ENCODE data around the gene RFESD. TPM values are rescaled to one million over a fixed set of nuclear protein-coding genes. Genes with fewer than 3 reads are reported as not detected.
"Not testable (repeated sequence)": the region's sequence is repeated elsewhere in the genome, so short reads cannot be mapped to it uniquely, and the experiment has no call there.

The RFESD gene
- total RNA-seq, 2 donors from 2014 or later, result 7.8 to 8.9 TPM

DNA sequence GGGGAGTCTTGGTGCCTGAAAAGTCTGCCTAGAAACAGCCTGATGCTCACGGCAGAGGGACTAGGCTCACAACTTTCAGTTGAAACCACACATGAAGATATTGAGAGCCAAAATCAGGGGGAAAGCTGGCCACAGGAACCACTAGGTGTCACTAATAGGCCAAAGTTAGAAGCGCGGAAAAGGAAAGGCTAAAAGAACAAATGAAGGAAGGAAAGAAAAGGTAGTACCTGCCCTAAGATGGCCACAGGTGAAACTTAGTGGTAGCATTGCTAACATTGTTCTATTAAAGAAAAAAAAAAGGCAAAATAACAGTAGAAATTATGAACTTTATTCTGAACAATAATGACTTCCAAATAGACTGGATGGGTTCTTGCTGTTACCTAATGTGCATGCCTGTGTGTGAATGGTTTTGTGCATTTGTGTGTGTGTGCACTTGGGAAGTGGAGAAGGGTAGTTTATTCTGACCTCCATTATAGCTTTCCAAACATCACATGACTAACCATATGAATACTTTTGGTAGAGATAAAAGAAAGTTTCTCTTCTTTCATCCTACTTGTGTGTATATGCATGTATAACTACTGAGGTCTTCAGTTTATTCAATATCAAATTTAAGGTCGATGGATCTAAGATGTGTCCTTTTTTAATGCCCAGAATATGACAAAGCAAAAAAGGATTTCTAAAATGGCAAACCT, 2.1 kb upstream of the RFESD start:
- DNase-seq (ENCODE audit: low spot score in 2 of 2), result peak; percentile 38 to 62
- no peaks in the 10 kb centered on the region for H3K9me3 Mint-ChIP-seq
- peak overlapping the region in 1 of 2 donors; percentile 76 for H3K27ac Mint-ChIP-seq
- ATAC-seq, result peak in 1 of 2 donors; percentile 12
- H3K36me3 Mint-ChIP-seq, result no peaks in the 10 kb centered on the region

DNA sequence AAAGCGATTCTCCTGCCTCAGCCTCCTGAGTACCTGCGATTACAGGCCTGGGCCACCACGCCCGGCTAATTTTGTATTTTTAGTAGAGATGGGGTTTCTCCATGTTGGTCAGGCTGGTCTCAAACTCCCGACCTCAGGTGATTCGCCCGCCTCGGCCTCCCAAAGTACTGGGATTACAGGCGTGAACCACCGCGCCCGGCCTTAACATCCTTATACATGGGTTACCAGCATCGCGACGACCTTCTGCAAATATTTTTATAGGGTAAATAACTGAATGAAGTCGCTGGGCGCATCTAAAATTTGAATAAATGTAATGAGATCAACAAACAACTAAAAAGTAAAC, 380 bp upstream of the RFESD start:
- H3K9me3 Mint-ChIP-seq; H3K36me3 Mint-ChIP-seq; DNase-seq (ENCODE audit: low spot score in 2 of 2); ATAC-seq: not testable (repeated sequence)
- peak overlapping the region in 1 of 2 donors; percentile 94 for H3K27ac Mint-ChIP-seq

- Mint-ChIP-seq H3K9me3 (no peaks in the 10 kb centered on the region), H3K36me3 (no peaks in the 10 kb centered on the region), H3K27ac (peak overlapping the region in 1 of 2 donors; percentile 76)
- DNase-seq (ENCODE audit: low spot score in 2 of 2) (no peak), ATAC-seq (peak; percentile 25 to 39)
Observed at GRCh38 chr5:95647886-95648860, 1.6 kb downstream of the RFESD start.

- Mint-ChIP-seq H3K9me3 (no peaks in the 10 kb centered on the region), H3K36me3 (no peaks in the 10 kb centered on the region), H3K27ac (no peak overlapping the region)
- DNase-seq (ENCODE audit: low spot score in 2 of 2), result no peak
- no peak for ATAC-seq
Observed at GRCh38 chr5:95649274-95649673, 2.7 kb downstream of the RFESD start.

DNA sequence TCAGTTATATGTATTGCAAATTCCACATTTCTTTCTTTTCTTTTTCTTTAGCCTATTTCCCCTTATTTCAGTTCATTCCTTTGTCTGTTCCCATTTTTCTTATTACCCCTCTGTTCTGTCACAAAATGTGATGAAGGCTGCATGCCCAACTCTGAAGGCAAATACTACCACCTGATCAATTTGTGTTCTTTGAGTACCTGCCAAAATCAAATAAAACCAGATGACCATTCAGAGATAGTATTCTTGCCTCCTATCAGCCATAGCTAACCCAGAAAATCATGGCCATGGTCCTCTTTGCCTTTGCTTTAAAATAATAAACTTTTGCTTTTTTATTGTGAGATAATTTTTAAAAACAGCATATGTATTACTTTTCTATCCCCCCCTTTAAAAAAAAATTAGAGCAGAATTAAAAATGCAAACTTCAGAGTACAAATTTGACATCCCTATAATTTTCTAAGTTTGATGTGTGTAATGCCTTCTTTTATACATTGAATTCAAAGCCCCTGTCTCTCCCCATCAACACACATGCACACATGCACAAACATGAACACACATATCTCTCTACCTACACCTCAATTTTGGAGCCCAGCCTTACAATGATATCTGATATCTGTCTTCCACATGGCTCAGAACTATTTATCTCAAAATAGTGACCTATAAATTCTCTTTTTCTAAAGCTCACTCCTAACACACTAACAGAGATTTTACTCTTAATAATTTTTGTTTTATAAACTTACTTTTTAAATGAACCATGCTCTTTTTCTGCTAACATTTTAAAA, 3.5 kb downstream of the RFESD start:
- H3K9me3 Mint-ChIP-seq, result no peaks in the 10 kb centered on the region
- no peak for DNase-seq (ENCODE audit: low spot score in 2 of 2)
- H3K36me3 Mint-ChIP-seq, result no peaks in the 10 kb centered on the region
- H3K27ac Mint-ChIP-seq, result no peak overlapping the region
- ATAC-seq, result no peak

DNA sequence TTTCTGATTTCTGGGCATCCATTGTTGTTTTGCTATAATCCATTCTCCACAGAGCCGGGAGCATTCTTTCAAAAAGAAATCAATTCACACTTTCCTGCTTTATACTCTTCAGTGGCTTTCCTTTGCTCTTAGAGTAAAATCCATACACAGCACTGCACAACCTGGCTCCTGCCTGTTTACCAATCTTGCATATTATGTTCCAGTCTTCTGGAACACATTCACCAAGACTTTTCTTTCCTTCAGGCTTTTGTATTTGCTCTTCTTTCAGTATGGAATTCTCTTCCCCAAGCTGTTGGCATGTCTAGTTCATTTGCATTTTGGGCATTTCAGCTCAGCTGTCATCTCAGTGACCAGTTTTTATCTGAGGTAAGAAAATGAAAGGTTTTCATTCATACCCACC, 6.3 kb downstream of the RFESD start:
- DNase-seq (ENCODE audit: low spot score in 2 of 2), result no peak
- Mint-ChIP-seq H3K27ac (peak overlapping the region in 1 of 2 donors; percentile 43), H3K36me3 (no peaks in the 10 kb centered on the region), H3K9me3 (no peaks in the 10 kb centered on the region)
- ATAC-seq, result no peak

GRCh38 chr5:95654196-95654595, 7.6 kb downstream of the RFESD start:
- Mint-ChIP-seq H3K36me3 (no peaks in the 10 kb centered on the region), H3K27ac (no peak overlapping the region), H3K9me3 (no peaks in the 10 kb centered on the region)
- ATAC-seq (no peak), DNase-seq (ENCODE audit: low spot score in 2 of 2) (no peak)

- Mint-ChIP-seq H3K36me3 (no peaks in the 10 kb centered on the region), H3K27ac (no peak overlapping the region), H3K9me3 (no peaks in the 10 kb centered on the region)
- ATAC-seq, result no peak
- DNase-seq (ENCODE audit: low spot score in 2 of 2), result no peak
Observed at GRCh38 chr5:95655575-95655974, 9.0 kb downstream of the RFESD start.

- no peaks in the 10 kb centered on the region for H3K9me3 Mint-ChIP-seq
- H3K36me3 Mint-ChIP-seq, result no peaks in the 10 kb centered on the region
- no peak overlapping the region for H3K27ac Mint-ChIP-seq
- ATAC-seq (no peak), DNase-seq (ENCODE audit: low spot score in 2 of 2) (no peak)
Observed at GRCh38 chr5:95660060-95660459, 13.5 kb downstream of the RFESD start.

GRCh38 chr5:95662946-95663345, 16.4 kb downstream of the RFESD start:
- no peak for DNase-seq (ENCODE audit: low spot score in 2 of 2)
- Mint-ChIP-seq H3K36me3 (no peaks in the 10 kb centered on the region), H3K9me3 (no peaks in the 10 kb centered on the region), H3K27ac (no peak overlapping the region)
- ATAC-seq, result no peak

- no peak for ATAC-seq
- Mint-ChIP-seq H3K9me3 (no peaks in the 10 kb centered on the region), H3K36me3 (no peaks in the 10 kb centered on the region), H3K27ac (no peak overlapping the region)
- DNase-seq (ENCODE audit: low spot score in 2 of 2), result peak in 1 of 2 donors; percentile 34
Observed at GRCh38 chr5:95664204-95664786, 17.7 kb downstream of the RFESD start.

DNA sequence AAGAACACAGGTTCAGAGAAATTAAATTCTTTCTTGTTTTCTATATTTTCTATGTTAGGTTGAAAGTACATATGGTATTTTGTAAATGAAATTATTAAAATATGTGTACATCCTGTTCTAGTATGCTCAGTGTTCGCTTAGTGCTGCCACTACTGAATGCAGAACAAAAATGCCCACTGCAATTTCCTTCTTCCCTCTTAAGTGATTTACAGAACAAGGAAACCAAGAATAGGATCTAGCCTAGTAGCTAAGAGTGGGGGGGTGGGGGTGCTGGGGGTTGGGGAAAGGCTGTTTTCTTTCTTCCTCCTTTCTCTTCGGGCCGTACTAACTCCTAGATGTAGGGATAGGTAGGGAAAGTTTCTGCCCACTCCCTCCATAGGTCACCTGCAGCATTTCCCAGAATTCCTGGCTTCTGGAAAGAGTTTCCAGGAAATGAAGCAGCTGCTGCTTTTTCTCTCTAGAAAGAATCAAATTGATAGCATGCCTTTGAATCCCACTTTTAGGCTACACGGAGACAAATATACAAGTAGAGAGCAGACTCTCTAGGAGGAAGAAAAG, 20.6 kb downstream of the RFESD start:
- ATAC-seq (no peak), DNase-seq (ENCODE audit: low spot score in 2 of 2) (no peak)
- Mint-ChIP-seq H3K9me3 (no peaks in the 10 kb centered on the region), H3K36me3 (no peaks in the 10 kb centered on the region), H3K27ac (no peak overlapping the region)

- no peak for DNase-seq (ENCODE audit: low spot score in 2 of 2)
- ATAC-seq, result no peak
Observed at GRCh38 chr5:95667678-95668077, 21.1 kb downstream of the RFESD start.

DNA sequence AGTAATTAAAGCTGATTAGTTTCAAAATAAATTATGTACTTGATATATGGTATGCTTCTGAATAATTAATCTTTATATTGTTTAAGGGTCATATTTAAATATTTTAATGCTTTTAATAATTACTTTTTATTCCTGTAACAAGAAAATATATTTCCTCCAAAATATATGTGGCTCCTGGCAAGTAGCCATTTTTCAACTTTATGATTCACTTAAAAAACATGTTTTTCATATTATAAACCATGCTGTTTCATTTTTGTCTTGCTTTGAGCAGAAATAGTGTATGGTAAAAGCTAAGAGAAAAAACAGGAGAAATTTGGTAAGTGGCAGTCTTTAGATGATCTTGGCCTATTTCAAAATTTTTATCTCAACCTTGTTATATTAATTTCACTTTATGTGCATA, 21.6 kb downstream of the RFESD start:
- ATAC-seq (no peak), DNase-seq (ENCODE audit: low spot score in 2 of 2) (no peak)
- Mint-ChIP-seq H3K9me3 (no peaks in the 10 kb centered on the region), H3K36me3 (no peaks in the 10 kb centered on the region), H3K27ac (no peak overlapping the region)

More at GRCh38 chr5:95667678-95668077, 21.1 kb downstream of the RFESD start:
- Mint-ChIP-seq H3K9me3 (no peaks in the 10 kb centered on the region), H3K27ac (no peak overlapping the region), H3K36me3 (no peaks in the 10 kb centered on the region)

DNA sequence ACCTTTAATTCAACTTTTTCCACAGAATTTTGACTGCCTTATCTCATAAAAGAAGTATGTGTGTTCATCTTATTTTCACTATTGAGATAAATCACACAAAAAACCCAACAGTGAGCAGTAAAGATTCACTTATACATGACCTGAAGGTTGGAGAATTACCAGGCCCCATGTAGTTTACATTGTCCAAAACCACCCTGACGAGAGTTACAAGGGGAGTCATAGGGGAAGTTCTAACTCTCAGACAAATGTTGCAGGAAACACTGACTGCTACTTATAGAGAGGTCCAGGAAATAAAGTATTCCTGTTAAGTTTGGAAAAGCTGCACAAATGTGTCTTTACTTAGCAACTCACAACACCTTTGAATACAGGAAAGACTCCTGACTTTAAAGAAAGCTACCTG, 22.2 kb downstream of the RFESD start:
- H3K36me3 Mint-ChIP-seq, result no peaks in the 10 kb centered on the region
- no peak overlapping the region for H3K27ac Mint-ChIP-seq
- no peaks in the 10 kb centered on the region for H3K9me3 Mint-ChIP-seq
- no peak for ATAC-seq
- no peak for DNase-seq (ENCODE audit: low spot score in 2 of 2)

- Mint-ChIP-seq H3K36me3 (no peaks in the 10 kb centered on the region), H3K9me3 (no peaks in the 10 kb centered on the region), H3K27ac (no peak overlapping the region)
- ATAC-seq (no peak), DNase-seq (ENCODE audit: low spot score in 2 of 2) (no peak)
Observed at GRCh38 chr5:95669540-95669939, 23.0 kb downstream of the RFESD start.
